Choroid plexus epithelial cell (primary cell): Measurements from ENCODE around the gene ACSL3.

Experiments
- DNase-seq: peaks from one replicate; pipeline ENCODE4 v3.0.0-alpha.2; 2010; ENCODE audit warnings: low read depth
- H3K4me3 ChIP-seq: 2 replicates; pipeline ENCODE4 v1.5.1; 2011; ENCODE audit warnings: low read depth, mild to moderate bottlenecking, control low read depth, low read length, moderate library complexity
- TF ChIP-seq, protein P1 (sequence below): conservative IDR thresholded peaks from 2 replicates; pipeline ENCODE4 v1.5.1; 2011; ENCODE audit warnings: low read depth, mild to moderate bottlenecking, control low read depth, inconsistent platforms, low read length, moderate library complexity

The ACSL3 gene

DNA sequence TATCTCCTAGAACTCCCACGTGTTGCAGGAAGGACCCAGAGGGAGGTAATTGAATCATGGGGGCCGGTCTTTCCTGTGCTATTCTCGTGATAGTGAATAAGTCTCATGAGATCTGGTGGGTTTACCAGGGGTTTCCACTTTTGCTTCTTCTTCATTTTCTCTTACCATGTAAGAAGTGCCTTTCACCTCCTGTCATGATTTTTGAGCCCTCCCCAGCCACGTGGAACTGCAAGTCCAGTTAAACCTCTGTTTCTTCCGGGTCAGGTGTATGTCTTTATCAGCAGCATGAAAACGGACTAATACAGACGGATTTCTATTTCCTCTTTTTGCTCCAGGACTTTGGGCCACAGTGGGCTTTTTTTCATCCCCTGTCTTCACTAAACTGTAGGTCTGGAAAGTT is 102.8 kb downstream of the ACSL3 start:
- TF ChIP-seq, protein P1, sequence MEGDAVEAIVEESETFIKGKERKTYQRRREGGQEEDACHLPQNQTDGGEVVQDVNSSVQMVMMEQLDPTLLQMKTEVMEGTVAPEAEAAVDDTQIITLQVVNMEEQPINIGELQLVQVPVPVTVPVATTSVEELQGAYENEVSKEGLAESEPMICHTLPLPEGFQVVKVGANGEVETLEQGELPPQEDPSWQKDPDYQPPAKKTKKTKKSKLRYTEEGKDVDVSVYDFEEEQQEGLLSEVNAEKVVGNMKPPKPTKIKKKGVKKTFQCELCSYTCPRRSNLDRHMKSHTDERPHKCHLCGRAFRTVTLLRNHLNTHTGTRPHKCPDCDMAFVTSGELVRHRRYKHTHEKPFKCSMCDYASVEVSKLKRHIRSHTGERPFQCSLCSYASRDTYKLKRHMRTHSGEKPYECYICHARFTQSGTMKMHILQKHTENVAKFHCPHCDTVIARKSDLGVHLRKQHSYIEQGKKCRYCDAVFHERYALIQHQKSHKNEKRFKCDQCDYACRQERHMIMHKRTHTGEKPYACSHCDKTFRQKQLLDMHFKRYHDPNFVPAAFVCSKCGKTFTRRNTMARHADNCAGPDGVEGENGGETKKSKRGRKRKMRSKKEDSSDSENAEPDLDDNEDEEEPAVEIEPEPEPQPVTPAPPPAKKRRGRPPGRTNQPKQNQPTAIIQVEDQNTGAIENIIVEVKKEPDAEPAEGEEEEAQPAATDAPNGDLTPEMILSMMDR: no peak
- DNase-seq: no peak
- H3K4me3 ChIP-seq: no peak overlapping the region

DNA sequence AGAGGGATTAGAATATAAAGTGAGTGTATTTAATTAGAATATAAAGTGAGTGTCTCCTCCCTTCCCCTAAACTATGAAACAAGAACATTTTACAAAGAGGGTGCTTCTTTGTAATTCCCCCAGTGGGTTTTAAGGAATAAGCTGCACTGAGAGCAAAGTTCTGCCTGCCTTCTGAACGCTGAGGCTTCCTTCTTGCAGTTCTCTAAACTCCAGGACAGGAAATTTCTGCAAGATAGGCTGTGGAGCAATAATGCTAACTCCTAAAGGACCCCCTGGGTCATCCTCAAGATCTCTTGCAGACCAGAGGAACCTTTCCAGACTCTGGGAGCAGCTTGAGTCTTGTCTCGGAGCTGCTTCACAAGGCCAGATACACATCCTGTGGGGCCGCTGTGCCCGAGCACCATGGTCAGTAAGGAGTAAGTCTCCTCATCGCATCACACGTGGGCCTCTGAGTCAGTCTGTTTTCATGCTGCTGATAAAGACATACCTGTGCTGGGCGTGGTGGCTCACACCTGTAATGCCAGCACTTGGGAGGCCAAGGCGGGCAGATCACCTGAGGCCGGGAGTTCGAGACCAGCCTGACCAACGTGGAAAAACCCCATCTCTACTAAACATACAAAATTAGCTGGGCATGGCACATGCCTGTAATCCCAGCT is 103.7 kb downstream of the ACSL3 start:
- TF ChIP-seq, protein P1: no peak
- DNase-seq: no peak
- H3K4me3 ChIP-seq: no peak overlapping the region

DNA sequence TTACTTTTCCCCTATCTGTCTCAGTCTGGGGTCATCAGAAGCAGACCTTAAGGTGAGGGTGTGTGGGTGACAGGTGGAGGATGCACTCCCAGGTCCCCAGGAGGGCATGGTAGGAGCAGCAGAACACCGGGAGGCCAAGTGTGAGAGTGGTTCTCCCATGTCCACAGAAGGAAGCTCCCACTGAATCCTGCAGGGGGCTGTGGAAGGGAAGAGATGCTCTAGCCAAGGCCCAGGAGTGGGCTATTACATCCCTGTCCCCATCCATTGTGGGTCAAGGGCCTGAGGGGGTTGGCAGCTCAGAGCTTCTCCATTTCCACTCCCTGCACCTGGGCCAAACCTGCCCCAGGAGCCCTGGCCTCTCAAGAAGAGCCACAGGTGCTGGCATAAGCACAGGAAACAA is 104.7 kb downstream of the ACSL3 start:
- no peak for DNase-seq
- no peak overlapping the region for H3K4me3 ChIP-seq
- TF ChIP-seq, protein P1: no peak

DNA sequence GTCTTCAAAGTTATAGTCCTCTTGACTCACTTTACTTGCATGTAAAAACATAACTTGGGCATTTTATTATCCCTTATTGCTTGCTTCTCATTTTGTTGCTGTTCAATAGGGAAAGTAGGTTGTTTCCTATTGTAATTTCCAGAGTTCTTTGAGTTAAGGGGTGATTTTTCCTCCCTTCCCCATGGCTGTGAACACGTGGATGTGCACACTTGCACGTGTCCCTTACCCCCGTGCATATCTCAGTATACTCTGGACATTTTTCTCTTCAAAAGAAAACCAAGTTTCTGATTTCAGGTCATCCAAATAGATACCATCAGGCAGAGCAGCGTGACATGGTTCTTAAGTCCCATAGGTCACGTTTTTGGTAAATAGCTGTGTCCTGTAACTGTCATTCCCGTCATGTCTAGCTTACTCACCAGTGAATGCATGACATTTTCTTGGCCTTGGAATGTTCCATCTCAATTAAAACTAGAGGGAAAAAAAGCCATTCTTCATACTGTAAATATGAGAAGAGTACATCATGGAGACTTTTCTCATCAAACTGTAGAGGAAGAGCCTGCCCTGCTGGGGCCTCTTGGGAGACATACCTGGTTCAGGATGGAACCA is 107.8 kb downstream of the ACSL3 start:
- no peak for DNase-seq
- TF ChIP-seq, protein P1: no peak
- H3K4me3 ChIP-seq: no peak overlapping the region

DNA sequence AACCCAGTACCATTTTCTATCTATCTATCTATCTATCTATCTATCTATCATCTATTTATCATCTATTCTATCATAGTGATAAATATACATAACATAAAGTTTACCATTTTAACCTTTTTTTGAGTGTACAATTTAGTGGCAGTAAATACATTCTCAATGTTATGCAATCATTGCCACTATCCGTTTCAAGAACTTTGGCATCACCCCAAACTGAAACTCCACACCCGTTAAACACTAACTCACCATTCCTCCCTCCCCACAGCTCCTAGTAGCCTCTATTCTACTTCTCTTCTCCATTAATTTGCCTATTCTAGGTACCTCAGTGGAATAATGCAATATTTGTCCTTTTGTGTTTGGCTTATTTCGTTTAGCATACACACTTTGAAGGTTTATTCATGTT is 108.7 kb downstream of the ACSL3 start:
- H3K4me3 ChIP-seq: no peak overlapping the region
- DNase-seq: peak; percentile 91
- TF ChIP-seq, protein P1: no peak

DNA sequence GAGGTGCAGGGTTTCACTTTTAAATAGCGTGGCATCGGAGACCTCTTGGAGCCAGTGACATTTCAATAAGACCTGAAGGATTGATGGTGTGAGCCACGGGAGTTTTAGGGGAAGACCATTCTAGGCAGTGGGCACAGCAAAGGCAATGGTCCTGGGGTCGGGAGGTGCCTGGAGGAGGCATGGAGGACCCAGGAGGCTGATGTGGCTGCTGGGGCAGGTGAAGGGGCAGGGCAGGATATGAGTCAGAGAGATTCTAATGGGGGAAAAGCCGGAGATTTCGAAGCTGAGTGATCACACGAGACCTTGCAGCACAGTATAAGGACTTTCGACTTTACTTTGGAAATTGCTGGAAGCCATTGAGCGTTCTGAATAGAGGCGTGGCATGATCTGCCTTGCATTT is 111.6 kb downstream of the ACSL3 start:
- TF ChIP-seq, protein P1: no peak
- H3K4me3 ChIP-seq: no peak overlapping the region

DNA sequence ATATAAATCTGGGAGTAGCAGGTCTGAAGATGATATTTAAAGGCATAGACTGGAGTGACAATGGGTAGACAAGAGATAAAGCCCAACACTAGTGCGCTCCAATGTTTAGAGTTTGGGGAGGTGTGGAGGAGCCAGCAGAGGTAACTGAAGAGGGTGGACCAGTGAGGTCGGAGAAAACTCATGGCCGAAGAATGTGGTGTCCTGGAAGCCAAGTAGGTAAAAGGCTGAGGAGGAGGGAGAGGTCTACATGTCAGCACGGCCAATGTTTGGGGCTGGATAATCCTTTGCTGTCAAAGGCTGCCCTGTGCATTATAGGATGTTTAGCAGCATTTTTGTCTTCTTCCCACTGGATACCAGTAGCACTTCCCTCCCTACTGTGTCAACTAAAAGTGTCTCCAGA is 112.4 kb downstream of the ACSL3 start:
- no peak overlapping the region for H3K4me3 ChIP-seq
- TF ChIP-seq, protein P1: no peak
- no peak for DNase-seq

More for the DNA sequence above, 111.6 kb downstream of the ACSL3 start:
- DNase-seq: no peak
